ENCODE measurements around the gene XXYLT1.
"Not testable (repeated sequence)": the region's sequence is repeated elsewhere in the genome, so short reads cannot be mapped to it uniquely, and the experiment has no call there.

The XXYLT1 gene

GRCh38 chr3:195112361-195112791, 158.6 kb downstream of the XXYLT1 start:
- no peak for DNase-seq (ENCODE audit: low read depth)

GRCh38 chr3:195111766-195112165, 159.2 kb downstream of the XXYLT1 start:
- no peak for DNase-seq (ENCODE audit: low read depth)

GRCh38 chr3:195111319-195111705, 159.6 kb downstream of the XXYLT1 start:
- DNase-seq (ENCODE audit: low read depth): no peak

- DNase-seq (ENCODE audit: low read depth): no peak
Measured at GRCh38 chr3:195110647-195111318, 160.2 kb downstream of the XXYLT1 start.

- no peak for DNase-seq (ENCODE audit: low read depth)
Measured at GRCh38 chr3:195109098-195109657, 161.8 kb downstream of the XXYLT1 start.

GRCh38 chr3:195107593-195107992, 163.4 kb downstream of the XXYLT1 start:
- DNase-seq (ENCODE audit: low read depth): no peak

- DNase-seq (ENCODE audit: low read depth): not testable (repeated sequence)
Measured at GRCh38 chr3:195107031-195107430, 163.9 kb downstream of the XXYLT1 start.

- no peak for DNase-seq (ENCODE audit: low read depth)
Measured at GRCh38 chr3:195106418-195106906, 164.5 kb downstream of the XXYLT1 start.

GRCh38 chr3:195105841-195106417, 165.0 kb downstream of the XXYLT1 start:
- DNase-seq (ENCODE audit: low read depth): no peak

GRCh38 chr3:195105389-195105788, 165.6 kb downstream of the XXYLT1 start:
- DNase-seq (ENCODE audit: low read depth): no peak

- no peak for DNase-seq (ENCODE audit: low read depth)
Measured at GRCh38 chr3:195104340-195104739, 166.6 kb downstream of the XXYLT1 start.

- no peak for DNase-seq (ENCODE audit: low read depth)
Measured at GRCh38 chr3:195103623-195104022, 167.3 kb downstream of the XXYLT1 start.

- DNase-seq (ENCODE audit: low read depth): no peak
Measured at GRCh38 chr3:195102609-195103467, 168.1 kb downstream of the XXYLT1 start.

GRCh38 chr3:195101927-195102608, 168.9 kb downstream of the XXYLT1 start:
- DNase-seq (ENCODE audit: low read depth): no peak

- DNase-seq (ENCODE audit: low read depth): no peak
Measured at GRCh38 chr3:195101001-195101583, 169.9 kb downstream of the XXYLT1 start.

- DNase-seq (ENCODE audit: low read depth): no peak
Measured at GRCh38 chr3:195099951-195100785, 170.8 kb downstream of the XXYLT1 start.

GRCh38 chr3:195098741-195099525, 172.0 kb downstream of the XXYLT1 start:
- DNase-seq (ENCODE audit: low read depth): no peak

GRCh38 chr3:195097331-195098255, 173.4 kb downstream of the XXYLT1 start:
- DNase-seq (ENCODE audit: low read depth): no peak
